ENCODE measurements around the gene MGME1.

The MGME1 gene

DNA sequence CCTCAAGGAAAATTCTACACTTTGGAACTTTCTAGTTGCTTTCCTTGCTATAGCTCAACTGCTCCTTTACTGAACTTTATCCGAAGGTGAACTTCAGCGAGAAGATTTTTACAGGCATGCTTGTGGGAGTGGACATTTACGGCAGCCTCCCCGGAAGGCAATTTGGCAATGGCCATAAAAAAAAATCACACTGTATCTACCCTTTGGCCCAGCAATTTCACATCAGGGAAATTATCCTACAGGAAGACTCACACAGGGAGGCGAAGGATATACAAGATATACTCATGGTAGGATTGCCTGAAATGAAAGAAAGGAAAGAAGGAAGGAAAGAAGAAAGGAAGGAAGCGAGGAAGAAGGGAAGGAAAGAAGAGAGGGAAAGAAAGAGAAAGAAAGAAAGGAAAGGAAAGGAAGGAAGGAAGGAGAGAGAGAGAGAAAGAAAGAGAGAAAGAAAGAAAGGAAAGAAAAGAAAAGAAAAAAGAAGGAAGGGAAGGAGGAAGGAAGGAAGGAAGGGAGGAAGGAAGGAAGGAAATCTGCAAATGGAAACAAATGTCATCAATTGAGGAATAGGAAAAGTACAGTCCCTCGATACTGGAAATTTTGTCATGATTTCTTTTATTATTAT, 63.2 kb downstream of the MGME1 start:
- Histone ChIP-seq H3K27ac (replicated peaks; ENCODE audit: low read length) (no peak overlapping the region), H3K9ac (ENCODE audit: low read depth, low read length, poor library complexity) (no peak overlapping the region), H3K4ac (ENCODE audit: low read length) (no peak overlapping the region), H2BK12ac (ENCODE audit: low read length) (no peak overlapping the region), H3K14ac (ENCODE audit: low read length) (no peak overlapping the region), H2BK5ac (ENCODE audit: low read length) (no peak overlapping the region), H3K4me1 (ENCODE audit: control insufficient read depth in 2 of 2, insufficient read depth in 1 of 2, low read depth in 1 of 2, low read length in 2 of 2) (peaks cover 0 to 13% of the 10 kb centered on the region in 2 donors), H4K8ac (ENCODE audit: low read depth, low read length) (no peak overlapping the region), H3K18ac (ENCODE audit: low read length) (no peak overlapping the region), H2BK120ac (ENCODE audit: low read depth, low read length) (no peak overlapping the region), H2AK5ac (ENCODE audit: low read depth, low read length) (no peak overlapping the region), H3K4me2 (ENCODE audit: insufficient read depth, low read length, poor library complexity, severe bottlenecking) (no peak overlapping the region), H3K9me3 (replicated peaks in 1 of 2; ENCODE audit: control insufficient read depth in 2 of 2, insufficient read depth in 1 of 2, low read depth in 1 of 2, low read length in 2 of 2) (no peaks in the 10 kb centered on the region), H3K4me3 (ENCODE audit: low read length in 2 of 2) (no peak overlapping the region), H2BK15ac (ENCODE audit: low read length) (no peak overlapping the region), H3K36me3 (replicated peaks in 1 of 2; ENCODE audit: control insufficient read depth in 2 of 2, insufficient read depth in 2 of 2, low read length in 2 of 2) (no peaks in the 10 kb centered on the region), H2AFZ (ENCODE audit: low read length) (no peak overlapping the region), H3K27me3 (ENCODE audit: control insufficient read depth in 3 of 3, insufficient read depth in 3 of 3, low read depth in 1 of 3, low read length in 3 of 3) (peaks cover 0 to 50% (median 0%) of the 10 kb centered on the region in 3 experiments), H3K23ac (ENCODE audit: low read depth, low read length, poor library complexity) (no peak overlapping the region), H4K91ac (ENCODE audit: low read depth, low read length, poor library complexity) (no peak overlapping the region), H3K79me1 (ENCODE audit: low read depth, low read length) (no peaks in the 10 kb centered on the region)
- no CpG with 5 or more reads among the region's 7 CpGs for WGBS, 2 donors (ENCODE audit: extremely low coverage in 2 of 2, insufficient read length in 2 of 2, insufficient replicate concordance in 1 of 2)
- DNase-seq (ENCODE audit: low spot score), result no peak

DNA sequence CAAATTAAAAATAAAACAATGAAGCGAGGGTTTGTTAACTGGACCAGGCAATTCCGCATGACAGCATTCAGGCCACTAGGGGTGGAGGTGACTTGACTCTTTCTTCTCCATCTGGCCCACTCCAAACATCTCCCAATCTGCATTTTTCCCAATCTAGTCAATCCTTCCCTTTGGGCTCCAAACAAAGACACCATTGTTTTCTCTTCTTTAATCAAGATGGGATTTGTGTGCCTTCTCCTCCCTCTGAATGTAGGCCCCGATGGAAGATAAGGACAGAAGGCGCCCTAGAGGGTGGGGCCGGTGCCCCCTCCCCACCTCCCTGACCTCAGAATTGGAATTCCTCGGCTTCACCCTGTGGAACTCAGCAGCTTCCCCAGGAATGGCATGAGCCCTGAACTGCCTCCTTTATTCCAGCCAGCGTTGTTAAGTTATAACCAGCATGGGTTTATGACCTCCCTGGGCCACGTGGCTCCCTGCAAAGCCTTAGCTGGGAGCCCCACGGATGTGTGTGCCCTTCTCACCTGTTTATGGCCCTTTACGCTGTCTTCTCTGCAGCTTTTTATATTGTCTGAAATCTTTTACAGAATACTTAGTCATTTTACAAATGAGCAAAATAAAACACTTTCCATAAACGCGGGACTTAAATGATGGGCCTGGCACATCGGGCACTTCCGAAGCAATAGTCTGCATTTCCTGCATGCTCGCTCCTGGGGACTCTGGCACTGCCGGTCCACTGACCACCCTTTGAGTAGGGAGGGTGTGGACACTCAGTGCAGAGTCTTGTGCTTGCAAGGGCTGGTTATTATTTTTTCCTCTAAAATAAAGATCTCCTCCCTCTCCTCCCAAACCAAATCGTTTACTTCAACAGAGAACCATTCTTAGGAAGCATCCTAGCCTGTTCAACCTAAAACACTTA, 64.4 kb downstream of the MGME1 start:
- no peak overlapping the region for H2BK5ac ChIP-seq (ENCODE audit: low read length)

DNA sequence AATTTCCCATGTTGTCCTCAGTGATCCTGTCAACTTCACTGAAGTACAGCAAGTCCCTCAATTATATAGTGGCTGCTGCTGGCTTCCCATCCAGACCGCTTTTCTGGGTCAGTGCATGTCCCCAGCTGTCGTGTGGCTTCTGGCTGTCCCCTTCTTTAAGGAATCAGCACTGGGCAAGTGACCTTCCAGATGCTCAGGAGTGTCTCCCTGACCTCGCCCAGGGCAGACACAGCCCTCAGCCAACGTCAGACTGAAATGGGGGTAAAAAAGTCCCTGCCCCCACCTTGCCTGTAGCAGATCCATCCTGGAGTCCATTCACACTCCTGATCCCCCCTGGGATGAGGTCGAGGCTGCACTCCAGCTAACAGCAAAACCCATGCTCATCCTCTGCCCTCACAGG, 65.2 kb downstream of the MGME1 start:
- Histone ChIP-seq H3K4me2 (ENCODE audit: insufficient read depth, low read length, poor library complexity, severe bottlenecking) (no peak overlapping the region), H3K27ac (replicated peaks; ENCODE audit: low read length) (peak overlapping the region; percentile 6), H3K14ac (ENCODE audit: low read length) (no peak overlapping the region), H4K8ac (ENCODE audit: low read depth, low read length) (no peak overlapping the region), H3K27me3 (ENCODE audit: control insufficient read depth in 3 of 3, insufficient read depth in 3 of 3, low read depth in 1 of 3, low read length in 3 of 3) (peaks cover 0 to 69% (median 0%) of the 10 kb centered on the region in 3 experiments), H3K4ac (ENCODE audit: low read length) (no peak overlapping the region), H3K23ac (ENCODE audit: low read depth, low read length, poor library complexity) (no peak overlapping the region), H2BK120ac (ENCODE audit: low read depth, low read length) (no peak overlapping the region), H2BK15ac (ENCODE audit: low read length) (no peak overlapping the region), H3K79me1 (ENCODE audit: low read depth, low read length) (no peaks in the 10 kb centered on the region), H3K9ac (ENCODE audit: low read depth, low read length, poor library complexity) (no peak overlapping the region), H3K18ac (ENCODE audit: low read length) (peak overlapping the region; percentile 31), H3K36me3 (replicated peaks in 1 of 2; ENCODE audit: control insufficient read depth in 2 of 2, insufficient read depth in 2 of 2, low read length in 2 of 2) (no peaks in the 10 kb centered on the region), H4K91ac (ENCODE audit: low read depth, low read length, poor library complexity) (no peak overlapping the region), H3K9me3 (replicated peaks in 1 of 2; ENCODE audit: control insufficient read depth in 2 of 2, insufficient read depth in 1 of 2, low read depth in 1 of 2, low read length in 2 of 2) (no peaks in the 10 kb centered on the region), H3K4me1 (ENCODE audit: control insufficient read depth in 2 of 2, insufficient read depth in 1 of 2, low read depth in 1 of 2, low read length in 2 of 2) (peaks cover 0 to 19% of the 10 kb centered on the region in 2 donors), H2AFZ (ENCODE audit: low read length) (no peak overlapping the region), H3K4me3 (ENCODE audit: low read length in 2 of 2) (no peak overlapping the region), H2BK5ac (ENCODE audit: low read length) (no peak overlapping the region), H2AK5ac (ENCODE audit: low read depth, low read length) (peak overlapping the region; percentile 7), H2BK12ac (ENCODE audit: low read length) (no peak overlapping the region)
- no peak for DNase-seq (ENCODE audit: low spot score)
- no CpG with 5 or more reads among the region's 5 CpGs for WGBS, 2 donors (ENCODE audit: extremely low coverage in 2 of 2, insufficient read length in 2 of 2, insufficient replicate concordance in 1 of 2)

More for the DNA sequence above, 64.4 kb downstream of the MGME1 start:
- Histone ChIP-seq H3K4me1 (ENCODE audit: control insufficient read depth in 2 of 2, insufficient read depth in 1 of 2, low read depth in 1 of 2, low read length in 2 of 2) (peaks cover 0 to 19% of the 10 kb centered on the region in 2 donors), H3K27ac (replicated peaks; ENCODE audit: low read length) (peak overlapping the region; percentile 61), H2BK15ac (ENCODE audit: low read length) (no peak overlapping the region), H3K23ac (ENCODE audit: low read depth, low read length, poor library complexity) (no peak overlapping the region), H2BK12ac (ENCODE audit: low read length) (no peak overlapping the region), H3K9ac (ENCODE audit: low read depth, low read length, poor library complexity) (no peak overlapping the region), H3K27me3 (ENCODE audit: control insufficient read depth in 3 of 3, insufficient read depth in 3 of 3, low read depth in 1 of 3, low read length in 3 of 3) (peaks cover 0 to 62% (median 0%) of the 10 kb centered on the region in 3 experiments), H3K9me3 (replicated peaks in 1 of 2; ENCODE audit: control insufficient read depth in 2 of 2, insufficient read depth in 1 of 2, low read depth in 1 of 2, low read length in 2 of 2) (no peaks in the 10 kb centered on the region), H3K79me1 (ENCODE audit: low read depth, low read length) (no peaks in the 10 kb centered on the region), H3K4ac (ENCODE audit: low read length) (no peak overlapping the region), H3K4me2 (ENCODE audit: insufficient read depth, low read length, poor library complexity, severe bottlenecking) (no peak overlapping the region), H4K8ac (ENCODE audit: low read depth, low read length) (no peak overlapping the region), H3K14ac (ENCODE audit: low read length) (no peak overlapping the region), H2AFZ (ENCODE audit: low read length) (no peak overlapping the region), H3K36me3 (replicated peaks in 1 of 2; ENCODE audit: control insufficient read depth in 2 of 2, insufficient read depth in 2 of 2, low read length in 2 of 2) (no peaks in the 10 kb centered on the region), H3K4me3 (ENCODE audit: low read length in 2 of 2) (no peak overlapping the region), H2AK5ac (ENCODE audit: low read depth, low read length) (no peak overlapping the region), H2BK120ac (ENCODE audit: low read depth, low read length) (no peak overlapping the region), H4K91ac (ENCODE audit: low read depth, low read length, poor library complexity) (no peak overlapping the region), H3K18ac (ENCODE audit: low read length) (peak overlapping the region; percentile 11)
- no CpG with 5 or more reads among the region's 17 CpGs for WGBS, 2 donors (ENCODE audit: extremely low coverage in 2 of 2, insufficient read length in 2 of 2, insufficient replicate concordance in 1 of 2)
- DNase-seq (ENCODE audit: low spot score), result peak; percentile 67

DNA sequence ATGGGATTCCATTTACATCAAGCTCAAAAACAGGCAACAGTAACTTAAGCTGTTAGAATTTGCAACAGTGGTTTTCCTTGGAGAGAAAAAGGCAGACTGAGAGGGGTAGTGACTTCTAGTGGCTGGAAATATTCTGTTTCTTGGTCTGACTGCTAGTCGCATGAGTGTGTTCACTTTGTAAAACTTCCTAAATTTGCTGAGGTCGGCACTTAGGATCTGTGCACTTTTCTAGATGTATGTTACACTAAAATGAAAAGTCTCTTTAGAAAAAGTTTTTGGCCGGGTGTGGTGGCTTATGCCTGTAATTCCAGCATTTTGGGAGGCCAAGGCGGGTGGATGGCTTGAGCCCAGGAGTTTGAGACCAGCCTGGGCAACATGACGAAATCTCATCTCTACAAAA, 70.2 kb downstream of the MGME1 start:
- Histone ChIP-seq H2BK5ac (ENCODE audit: low read length) (no peak overlapping the region), H2BK120ac (ENCODE audit: low read depth, low read length) (no peak overlapping the region), H3K27me3 (ENCODE audit: control insufficient read depth in 3 of 3, insufficient read depth in 3 of 3, low read depth in 1 of 3, low read length in 3 of 3) (peaks cover 0 to 53% (median 2%) of the 10 kb centered on the region in 3 experiments), H3K23ac (ENCODE audit: low read depth, low read length, poor library complexity) (no peak overlapping the region), H3K18ac (ENCODE audit: low read length) (no peak overlapping the region), H2BK12ac (ENCODE audit: low read length) (no peak overlapping the region), H2BK15ac (ENCODE audit: low read length) (no peak overlapping the region), H2AK5ac (ENCODE audit: low read depth, low read length) (no peak overlapping the region), H3K4me2 (ENCODE audit: insufficient read depth, low read length, poor library complexity, severe bottlenecking) (no peak overlapping the region), H3K14ac (ENCODE audit: low read length) (no peak overlapping the region), H3K36me3 (replicated peaks in 1 of 2; ENCODE audit: control insufficient read depth in 2 of 2, insufficient read depth in 2 of 2, low read length in 2 of 2) (no peaks in the 10 kb centered on the region), H2AFZ (ENCODE audit: low read length) (no peak overlapping the region), H3K4ac (ENCODE audit: low read length) (no peak overlapping the region), H3K79me1 (ENCODE audit: low read depth, low read length) (no peaks in the 10 kb centered on the region), H3K4me1 (ENCODE audit: control insufficient read depth in 2 of 2, insufficient read depth in 1 of 2, low read depth in 1 of 2, low read length in 2 of 2) (peaks cover 0 to 12% of the 10 kb centered on the region in 2 donors), H4K91ac (ENCODE audit: low read depth, low read length, poor library complexity) (no peak overlapping the region), H3K9ac (ENCODE audit: low read depth, low read length, poor library complexity) (no peak overlapping the region), H4K8ac (ENCODE audit: low read depth, low read length) (no peak overlapping the region), H3K9me3 (replicated peaks in 1 of 2; ENCODE audit: control insufficient read depth in 2 of 2, insufficient read depth in 1 of 2, low read depth in 1 of 2, low read length in 2 of 2) (no peaks in the 10 kb centered on the region), H3K4me3 (ENCODE audit: low read length in 2 of 2) (no peak overlapping the region), H3K27ac (replicated peaks; ENCODE audit: low read length) (no peak overlapping the region)
- no CpG with 5 or more reads among the region's 5 CpGs for WGBS, 2 donors (ENCODE audit: extremely low coverage in 2 of 2, insufficient read length in 2 of 2, insufficient replicate concordance in 1 of 2)
- DNase-seq (ENCODE audit: low spot score), result no peak
